B cell (primary cell): Measurements from ENCODE around the gene HBB.

Source experiments
- CTCF ChIP-seq: fragments of 200-600 bp; IDR thresholded peaks from one replicate; pipeline ENCODE4 v1.8.0; 2022; ENCODE audit warnings: antibody characterized with exemption, mild to moderate bottlenecking
- EZH2 ChIP-seq: IDR thresholded peaks from 2 replicates; pipeline ENCODE4 v1.6.1; 2012; ENCODE audit warnings: borderline replicate concordance, low read depth, mild to moderate bottlenecking, moderate library complexity, low read length; ENCODE audit not compliant: insufficient read depth, poor library complexity, severe bottlenecking

GRCh38 chr11:5197536-5197935 is 29.3 kb downstream of the HBB start:
- TF ChIP-seq CTCF (no peak), EZH2 (no peak)
